Muscle layer of colon (tissue), 2 donors: ENCODE data around the gene FTL.
"Not testable (repeated sequence)": the region's sequence is repeated elsewhere in the genome, so short reads cannot be mapped to it uniquely, and the experiment has no call there.

Experiments
- H3K27ac ChIP-seq: one replicate; pipeline ENCODE4 v1.7.0; 2013; ENCODE audit warnings: low read depth, mild to moderate bottlenecking, low read length, moderate library complexity
- H3K27me3 ChIP-seq, 2 donors: one replicate each; pipeline ENCODE4 v1.7.0; 2013; ENCODE audit warnings: low read length in 2 of 2, mild to moderate bottlenecking in 2 of 2; ENCODE audit not compliant: insufficient read depth in 2 of 2, control insufficient read depth in 1 of 2
- H3K36me3 ChIP-seq: one replicate; pipeline ENCODE4 v1.7.0; 2013; ENCODE audit warnings: mild to moderate bottlenecking, low read length; ENCODE audit not compliant: insufficient read depth
- H3K4me1 ChIP-seq: one replicate; pipeline ENCODE4 v1.7.0; 2013; ENCODE audit warnings: mild to moderate bottlenecking, low read length; ENCODE audit not compliant: insufficient read depth
- H3K4me3 ChIP-seq, 2 donors: one replicate each; pipeline ENCODE4 v1.7.0; 2013; ENCODE audit warnings: low read length in 2 of 2, low read depth in 1 of 2, mild to moderate bottlenecking in 1 of 2, moderate library complexity in 1 of 2
- H3K9ac ChIP-seq: one replicate; pipeline ENCODE4 v1.7.0; 2013; ENCODE audit warnings: low read length
- H3K9me3 ChIP-seq: one replicate; pipeline ENCODE4 v1.7.0; 2013; ENCODE audit warnings: mild to moderate bottlenecking, low read length
- donor health status: abdominal sarcoma.
- donor health status: Adenocarcinoma of cecum.

The FTL gene

DNA sequence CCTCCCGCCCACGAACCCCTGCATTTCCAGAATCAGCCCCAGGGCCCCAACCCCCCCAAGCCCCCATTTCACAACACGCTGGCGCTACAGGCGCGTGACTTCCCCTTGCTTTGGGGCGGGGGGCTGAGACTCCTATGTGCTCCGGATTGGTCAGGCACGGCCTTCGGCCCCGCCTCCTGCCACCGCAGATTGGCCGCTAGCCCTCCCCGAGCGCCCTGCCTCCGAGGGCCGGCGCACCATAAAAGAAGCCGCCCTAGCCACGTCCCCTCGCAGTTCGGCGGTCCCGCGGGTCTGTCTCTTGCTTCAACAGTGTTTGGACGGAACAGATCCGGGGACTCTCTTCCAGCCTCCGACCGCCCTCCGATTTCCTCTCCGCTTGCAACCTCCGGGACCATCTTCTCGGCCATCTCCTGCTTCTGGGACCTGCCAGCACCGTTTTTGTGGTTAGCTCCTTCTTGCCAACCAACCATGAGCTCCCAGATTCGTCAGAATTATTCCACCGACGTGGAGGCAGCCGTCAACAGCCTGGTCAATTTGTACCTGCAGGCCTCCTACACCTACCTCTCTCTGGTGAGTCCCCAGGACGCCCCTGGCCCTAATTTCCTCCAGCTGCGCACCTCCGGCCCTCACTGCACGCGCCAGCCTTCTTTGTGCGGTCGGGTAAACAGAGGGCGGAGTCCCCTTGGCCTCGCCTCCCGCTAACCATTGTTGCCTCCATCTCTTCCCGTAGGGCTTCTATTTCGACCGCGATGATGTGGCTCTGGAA, at the start of gene FTL:
TSS of gene FTL (plus strand) at position 270 of the 766 bp plus-strand sequence. CDS start at position 469, 199 bp downstream.
- Histone ChIP-seq H3K36me3 (peaks cover 28% of the 10 kb centered on the region), H3K9ac (peak within 1 kb of the TSS; percentile 93), H3K4me1 (peaks cover 42% of the 10 kb centered on the region), H3K27ac (peak within 1 kb of the TSS; percentile 92), H3K9me3 (no peaks in the 10 kb centered on the region), H3K27me3 (no peaks in the 10 kb centered on the region), H3K4me3 (peak within 1 kb of the TSS; percentile 84 to 99)

DNA sequence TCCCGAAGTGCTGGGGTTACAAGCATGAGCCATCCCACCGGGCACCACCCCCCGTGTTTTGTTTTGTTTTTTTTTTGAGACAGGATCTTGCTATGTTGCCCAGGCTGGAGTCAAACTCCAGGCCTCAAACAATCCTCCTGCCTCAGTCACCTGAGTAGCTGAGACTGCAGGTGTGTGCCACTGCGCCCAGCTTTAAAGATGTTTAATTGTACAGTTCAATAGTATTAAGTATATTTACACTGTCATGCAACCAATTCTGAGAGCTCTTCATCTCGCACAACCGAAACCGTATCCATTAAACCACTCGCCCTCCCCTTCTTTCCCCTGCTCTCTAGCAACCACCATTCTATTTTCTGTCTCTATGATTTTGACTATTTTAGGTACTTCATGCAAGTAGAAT, 49.4 kb upstream of the FTL start:
- Histone ChIP-seq H3K9me3 (no peaks in the 10 kb centered on the region), H3K4me1 (no peaks in the 10 kb centered on the region), H3K27ac (no peak overlapping the region), H3K36me3 (peaks cover 67% of the 10 kb centered on the region), H3K4me3 (no peak overlapping the region), H3K27me3 (no peaks in the 10 kb centered on the region), H3K9ac (no peak overlapping the region)

DNA sequence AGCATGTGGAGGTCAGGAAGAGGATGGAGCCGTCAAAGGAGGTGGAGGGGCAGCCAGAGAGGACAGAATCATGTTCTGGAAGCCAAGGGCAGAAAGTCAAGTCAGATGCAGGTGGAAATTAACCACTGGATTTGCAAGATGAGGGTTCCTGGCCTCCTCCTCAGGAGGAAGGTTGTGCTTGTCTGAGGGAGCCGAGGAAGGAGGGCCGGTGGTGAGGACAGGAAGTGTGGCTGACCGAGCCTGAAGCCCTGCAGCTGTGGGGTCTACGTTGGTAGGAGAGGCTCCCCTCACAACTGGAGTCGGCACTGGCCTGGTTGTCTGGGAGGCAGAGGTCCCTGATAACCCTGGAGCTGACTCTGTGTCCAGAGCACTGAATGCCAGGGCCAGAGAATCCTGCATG, 47.0 kb upstream of the FTL start:
- Histone ChIP-seq H3K27me3 (no peaks in the 10 kb centered on the region), H3K9me3 (no peaks in the 10 kb centered on the region), H3K4me3 (no peak overlapping the region), H3K9ac (no peak overlapping the region), H3K36me3 (peaks cover 58% of the 10 kb centered on the region), H3K27ac (no peak overlapping the region), H3K4me1 (no peaks in the 10 kb centered on the region)

DNA sequence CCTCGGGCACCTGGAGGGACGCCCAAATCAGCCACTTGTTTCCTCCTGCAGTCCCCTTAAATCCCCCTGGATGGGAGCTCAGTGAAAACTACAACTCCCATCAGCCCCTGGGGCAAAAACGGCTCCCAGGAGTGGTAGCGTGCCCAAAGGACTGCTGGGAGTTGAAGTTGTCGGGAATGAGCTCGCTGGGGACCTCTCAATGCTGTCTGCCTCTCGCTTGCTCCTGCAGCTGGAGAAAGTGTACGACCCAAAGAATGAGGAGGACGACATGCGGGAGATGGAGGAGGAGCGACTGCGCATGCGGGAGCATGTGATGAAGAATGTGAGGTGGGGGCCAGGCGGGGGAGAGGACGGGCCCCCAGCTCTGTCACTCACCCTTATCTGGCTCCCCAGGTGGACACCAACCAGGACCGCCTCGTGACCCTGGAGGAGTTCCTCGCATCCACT, 46.3 kb upstream of the FTL start:
- Histone ChIP-seq H3K4me1 (no peaks in the 10 kb centered on the region), H3K9ac (no peak overlapping the region), H3K4me3 (no peak overlapping the region), H3K27me3 (no peaks in the 10 kb centered on the region), H3K36me3 (peaks cover 50% of the 10 kb centered on the region), H3K27ac (no peak overlapping the region), H3K9me3 (no peaks in the 10 kb centered on the region)

DNA sequence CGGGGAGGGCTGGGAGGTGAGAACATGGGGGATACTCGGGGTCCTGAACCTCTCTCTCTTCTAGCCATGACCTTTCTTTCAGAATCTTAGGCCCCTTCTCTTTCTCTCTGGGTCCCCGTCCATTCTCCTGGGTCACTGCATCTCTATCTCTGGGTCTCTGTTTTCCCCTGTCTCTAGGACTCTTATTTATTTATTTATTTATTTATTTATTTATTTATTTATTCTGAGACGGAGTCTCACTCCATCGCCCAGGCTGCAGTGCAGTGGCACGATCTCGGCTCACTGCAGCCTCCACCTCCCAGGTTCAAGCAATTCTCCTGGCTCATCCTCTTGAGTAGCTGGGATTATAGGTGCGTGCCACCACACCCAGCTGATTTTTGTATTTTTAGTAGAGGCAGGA, 45.8 kb upstream of the FTL start:
- H3K27ac ChIP-seq, H3K4me3 ChIP-seq, H3K9ac ChIP-seq, H3K4me1 ChIP-seq, H3K9me3 ChIP-seq, H3K27me3 ChIP-seq: not testable (repeated sequence)
- H3K36me3 ChIP-seq, result peaks cover 46% of the 10 kb centered on the region

DNA sequence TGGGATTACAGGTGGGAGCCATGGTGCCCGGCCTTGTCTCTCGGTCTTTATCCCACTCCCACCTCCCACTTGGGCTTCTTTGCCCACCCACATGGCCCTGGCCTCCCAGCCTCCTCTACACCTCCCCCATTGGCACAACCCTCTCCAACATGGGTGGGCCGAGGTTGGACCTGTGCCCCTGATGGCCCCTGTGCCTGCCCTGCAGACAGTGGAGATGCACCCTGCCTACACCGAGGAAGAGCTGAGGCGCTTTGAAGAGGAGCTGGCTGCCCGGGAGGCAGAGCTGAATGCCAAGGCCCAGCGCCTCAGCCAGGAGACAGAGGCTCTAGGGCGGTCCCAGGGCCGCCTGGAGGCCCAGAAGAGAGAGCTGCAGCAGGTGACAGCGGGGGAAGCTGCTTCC, 44.2 kb upstream of the FTL start:
- Histone ChIP-seq H3K9ac (no peak overlapping the region), H3K4me3 (no peak overlapping the region), H3K27ac (no peak overlapping the region), H3K4me1 (no peaks in the 10 kb centered on the region), H3K27me3 (no peaks in the 10 kb centered on the region), H3K9me3 (no peaks in the 10 kb centered on the region), H3K36me3 (peaks cover 33% of the 10 kb centered on the region)

DNA sequence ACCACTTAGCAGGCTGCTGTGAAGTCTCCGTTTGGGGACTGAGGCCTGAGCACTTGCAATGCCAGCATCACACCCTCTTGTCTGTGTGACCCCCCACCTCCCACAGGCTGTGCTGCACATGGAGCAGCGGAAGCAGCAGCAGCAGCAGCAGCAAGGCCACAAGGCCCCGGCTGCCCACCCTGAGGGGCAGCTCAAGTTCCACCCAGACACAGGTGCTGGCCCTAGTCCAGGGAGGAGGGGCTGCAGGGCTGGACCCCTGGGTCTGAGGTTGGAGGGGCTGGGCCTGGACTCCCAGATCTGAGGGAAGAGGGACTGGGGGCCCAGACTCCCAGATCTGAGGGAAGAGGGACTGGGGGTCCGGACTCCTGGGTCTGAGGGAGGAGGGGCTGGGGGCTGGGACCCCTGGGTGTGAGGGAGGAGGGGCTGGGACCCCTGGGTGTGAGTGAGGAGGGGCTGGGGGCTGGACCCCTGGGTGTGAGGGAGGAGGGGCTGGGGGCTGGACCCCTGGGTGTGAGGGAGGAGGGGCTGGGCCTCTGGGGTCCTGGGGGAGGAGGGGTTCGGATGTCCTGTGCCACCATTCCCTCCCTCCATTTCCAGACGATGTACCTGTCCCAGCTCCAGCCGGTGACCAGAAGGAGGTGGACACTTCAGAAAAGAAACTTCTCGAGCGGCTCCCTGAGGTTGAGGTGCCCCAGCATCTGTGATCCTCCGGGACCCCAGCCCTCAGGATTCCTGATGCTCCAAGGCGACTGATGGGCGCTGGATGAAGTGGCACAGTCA, 43.2 kb upstream of the FTL start:
- H3K4me1 ChIP-seq, result no peaks in the 10 kb centered on the region
- H3K27ac ChIP-seq, result no peak overlapping the region
- H3K27me3 ChIP-seq, result no peaks in the 10 kb centered on the region
- no peaks in the 10 kb centered on the region for H3K9me3 ChIP-seq
- no peak overlapping the region for H3K9ac ChIP-seq
- no peak overlapping the region for H3K4me3 ChIP-seq
- H3K36me3 ChIP-seq, result peaks cover 30% of the 10 kb centered on the region

DNA sequence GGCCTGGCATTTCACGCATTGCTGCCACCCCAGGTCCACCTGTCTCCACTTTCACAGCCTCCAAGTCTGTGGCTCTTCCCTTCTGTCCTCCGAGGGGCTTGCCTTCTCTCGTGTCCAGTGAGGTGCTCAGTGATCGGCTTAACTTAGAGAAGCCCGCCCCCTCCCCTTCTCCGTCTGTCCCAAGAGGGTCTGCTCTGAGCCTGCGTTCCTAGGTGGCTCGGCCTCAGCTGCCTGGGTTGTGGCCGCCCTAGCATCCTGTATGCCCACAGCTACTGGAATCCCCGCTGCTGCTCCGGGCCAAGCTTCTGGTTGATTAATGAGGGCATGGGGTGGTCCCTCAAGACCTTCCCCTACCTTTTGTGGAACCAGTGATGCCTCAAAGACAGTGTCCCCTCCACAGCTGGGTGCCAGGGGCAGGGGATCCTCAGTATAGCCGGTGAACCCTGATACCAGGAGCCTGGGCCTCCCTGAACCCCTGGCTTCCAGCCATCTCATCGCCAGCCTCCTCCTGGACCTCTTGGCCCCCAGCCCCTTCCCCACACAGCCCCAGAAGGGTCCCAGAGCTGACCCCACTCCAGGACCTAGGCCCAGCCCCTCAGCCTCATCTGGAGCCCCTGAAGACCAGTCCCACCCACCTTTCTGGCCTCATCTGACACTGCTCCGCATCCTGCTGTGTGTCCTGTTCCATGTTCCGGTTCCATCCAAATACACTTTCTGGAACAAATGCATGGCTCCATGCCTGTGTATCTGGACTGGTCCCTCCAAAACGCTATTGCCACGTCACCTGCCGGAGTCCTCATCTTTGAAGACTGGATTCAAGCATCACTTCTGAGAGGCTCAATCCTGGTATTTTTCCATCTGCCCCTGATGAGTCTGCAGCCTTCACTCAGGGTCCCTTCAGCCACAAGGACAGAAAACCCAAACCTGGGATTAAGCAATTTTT, 42.3 kb upstream of the FTL start:
- Histone ChIP-seq H3K4me3 (no peak overlapping the region), H3K4me1 (no peaks in the 10 kb centered on the region), H3K27me3 (no peaks in the 10 kb centered on the region), H3K27ac (no peak overlapping the region), H3K9ac (no peak overlapping the region), H3K9me3 (no peaks in the 10 kb centered on the region), H3K36me3 (peaks cover 28% of the 10 kb centered on the region)

DNA sequence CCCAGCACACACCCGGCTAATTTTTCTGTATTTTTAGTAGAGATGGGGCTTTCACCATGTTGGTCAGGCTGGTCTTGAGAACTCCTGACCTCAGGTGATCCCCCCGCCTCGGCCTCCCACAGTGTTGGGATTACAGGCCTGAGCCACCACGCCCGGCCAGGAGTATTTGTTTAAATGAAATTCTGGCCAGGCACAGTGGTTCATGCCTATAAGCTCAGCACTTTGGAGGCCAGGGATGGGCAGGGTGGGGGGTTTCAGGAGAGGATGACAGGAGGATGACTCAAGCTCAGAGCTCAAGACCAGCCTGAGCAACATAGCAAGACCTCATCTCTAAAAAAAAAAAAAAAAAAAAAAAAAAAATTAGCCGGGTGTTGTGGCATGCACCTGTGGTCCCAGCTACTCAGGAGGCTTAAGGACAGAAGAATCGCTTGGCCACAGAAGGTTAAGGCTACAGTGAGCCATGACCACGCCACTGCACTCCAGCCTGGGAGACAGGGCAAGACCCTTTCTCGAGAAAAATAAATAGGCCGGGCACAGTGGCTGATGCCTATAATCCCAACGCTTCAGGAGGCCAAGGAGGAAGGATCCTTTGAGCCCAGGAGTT, 39.8 kb upstream of the FTL start:
- no peak overlapping the region for H3K9ac ChIP-seq
- no peak overlapping the region for H3K4me3 ChIP-seq
- no peaks in the 10 kb centered on the region for H3K4me1 ChIP-seq
- no peaks in the 10 kb centered on the region for H3K27me3 ChIP-seq
- no peak overlapping the region for H3K27ac ChIP-seq
- no peaks in the 10 kb centered on the region for H3K9me3 ChIP-seq
- H3K36me3 ChIP-seq, result peaks cover 14% of the 10 kb centered on the region

DNA sequence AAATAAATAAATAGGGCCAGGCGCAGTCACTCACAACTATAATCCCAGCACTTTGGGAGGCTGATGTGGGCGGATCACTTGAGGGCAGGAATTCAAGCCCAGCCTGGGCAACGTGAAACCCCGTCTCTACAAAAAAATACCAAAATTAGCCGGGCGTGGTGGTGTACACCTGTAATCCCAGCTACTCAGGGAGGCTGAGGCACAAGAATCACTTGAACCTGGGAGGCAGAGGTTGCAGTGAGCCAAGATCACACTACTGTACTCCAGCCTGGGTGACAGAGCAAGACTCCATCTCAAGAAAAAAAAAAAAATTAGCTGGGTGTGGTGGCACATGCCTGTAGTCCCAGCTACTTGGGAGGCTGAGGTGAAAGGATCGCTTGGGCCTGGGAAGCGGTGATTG, 39.2 kb upstream of the FTL start:
- H3K27ac ChIP-seq, H3K9me3 ChIP-seq, H3K27me3 ChIP-seq: not testable (repeated sequence)

DNA sequence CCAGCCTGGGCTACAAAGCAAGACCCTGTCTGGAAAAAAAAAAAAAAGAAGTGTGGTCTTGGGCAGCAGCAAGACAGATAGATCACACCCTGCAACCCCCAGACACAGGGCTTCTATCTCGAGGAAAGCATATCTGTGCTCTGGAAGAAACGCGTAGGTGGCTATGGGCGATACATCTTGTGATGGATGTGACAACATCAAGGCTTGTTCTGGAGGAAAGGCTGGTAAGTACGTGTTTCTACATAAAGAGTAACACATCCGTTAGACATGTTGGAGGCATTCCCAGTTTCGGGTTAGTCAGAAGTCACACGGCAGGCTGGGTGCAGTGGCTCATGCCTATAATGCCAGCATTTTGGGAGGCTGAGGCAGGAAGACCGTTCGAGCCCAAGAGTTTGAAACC, 38.2 kb upstream of the FTL start:
- Histone ChIP-seq H3K9me3 (no peaks in the 10 kb centered on the region), H3K9ac (no peak overlapping the region), H3K27ac (no peak overlapping the region), H3K36me3 (peaks cover 5% of the 10 kb centered on the region), H3K4me3 (no peak overlapping the region), H3K4me1 (no peaks in the 10 kb centered on the region), H3K27me3 (peaks cover 0 to 4% of the 10 kb centered on the region in 2 donors)

More for the DNA sequence above, 39.2 kb upstream of the FTL start:
- peaks cover 12% of the 10 kb centered on the region for H3K36me3 ChIP-seq
- not testable (repeated sequence) for H3K4me1 ChIP-seq, H3K4me3 ChIP-seq, H3K9ac ChIP-seq
